HG02763 (cell line): ENCODE measurements around the gene HIF1A.
"Not testable (repeated sequence)": the region's sequence is repeated elsewhere in the genome, so short reads cannot be mapped to it uniquely, and the experiment has no call there.

Source experiments
- ATAC-seq: cut with Tn5 transposase; IDR thresholded peaks from one replicate; pipeline ENCODE4 v1.9.1; 2021; ENCODE audit warnings: mild to moderate bottlenecking, moderate library complexity; ENCODE audit not compliant: unreplicated experiment

HIF1A gene

DNA sequence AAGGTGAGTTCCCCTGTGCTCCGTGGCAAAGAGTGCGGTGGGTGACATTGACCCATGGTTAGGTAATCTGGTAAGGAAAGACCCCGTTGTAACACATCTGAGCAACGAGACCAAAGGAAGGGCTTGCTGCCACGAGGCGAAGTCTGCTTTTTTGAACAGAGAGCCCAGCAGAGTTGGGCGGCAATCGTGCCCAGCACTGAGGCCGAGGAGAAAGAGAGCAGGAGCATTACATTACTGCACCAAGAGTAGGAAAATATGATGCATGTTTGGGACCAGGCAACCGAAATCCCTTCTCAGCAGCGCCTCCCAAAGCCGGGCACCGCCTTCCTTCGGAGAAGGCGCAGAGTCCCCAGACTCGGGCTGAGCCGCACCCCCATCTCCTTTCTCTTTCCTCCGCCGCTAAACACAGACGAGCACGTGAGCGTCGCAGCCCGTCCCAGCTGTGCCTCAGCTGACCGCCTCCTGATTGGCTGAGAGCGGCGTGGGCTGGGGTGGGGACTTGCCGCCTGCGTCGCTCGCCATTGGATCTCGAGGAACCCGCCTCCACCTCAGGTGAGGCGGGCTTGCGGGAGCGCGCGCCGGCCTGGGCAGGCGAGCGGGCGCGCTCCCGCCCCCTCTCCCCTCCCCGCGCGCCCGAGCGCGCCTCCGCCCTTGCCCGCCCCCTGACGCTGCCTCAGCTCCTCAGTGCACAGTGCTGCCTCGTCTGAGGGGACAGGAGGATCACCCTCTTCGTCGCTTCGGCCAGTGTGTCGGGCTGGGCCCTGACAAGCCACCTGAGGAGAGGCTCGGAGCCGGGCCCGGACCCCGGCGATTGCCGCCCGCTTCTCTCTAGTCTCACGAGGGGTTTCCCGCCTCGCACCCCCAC, at the start of gene HIF1A:
Gene HIF1A (plus strand): TSS at position 684 of the 865 bp plus-strand sequence. CDS start 292 bp downstream, outside the sequence.
- peak; percentile 94 for ATAC-seq

DNA sequence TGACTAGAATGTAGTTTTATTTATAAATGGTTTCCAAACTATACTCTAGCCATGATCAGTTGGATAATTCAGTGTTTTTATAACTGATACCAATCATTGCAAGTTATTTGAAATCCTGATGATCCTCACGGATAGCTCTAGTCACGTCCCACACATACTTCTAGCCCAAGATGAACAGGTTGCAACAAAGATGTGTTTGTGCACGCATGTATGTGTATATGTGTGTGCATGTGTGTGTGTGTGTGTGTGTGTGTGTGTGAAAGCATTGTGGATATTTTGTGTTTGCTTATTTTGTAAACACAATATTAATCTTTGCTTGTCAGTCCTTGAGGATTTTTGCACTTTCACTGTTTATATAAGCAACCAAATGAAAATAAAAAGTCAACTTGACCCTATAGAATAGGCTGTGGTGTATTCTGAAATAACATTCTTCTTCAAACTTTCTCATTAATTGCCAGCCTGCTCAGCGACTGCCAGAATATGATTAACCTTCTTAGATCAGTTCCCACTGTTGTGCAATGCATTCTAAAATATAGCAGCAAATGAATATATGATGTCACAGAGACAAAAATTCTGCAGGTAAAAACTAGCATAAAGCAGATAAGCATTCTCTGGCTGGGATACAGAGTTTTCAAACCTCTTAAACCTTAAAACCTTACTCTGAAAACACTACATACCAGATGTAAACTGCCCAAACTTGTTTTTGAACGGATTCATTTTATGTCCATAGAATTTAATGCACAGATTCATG, 48.8 kb upstream of the HIF1A start:
- ATAC-seq = no peak

DNA sequence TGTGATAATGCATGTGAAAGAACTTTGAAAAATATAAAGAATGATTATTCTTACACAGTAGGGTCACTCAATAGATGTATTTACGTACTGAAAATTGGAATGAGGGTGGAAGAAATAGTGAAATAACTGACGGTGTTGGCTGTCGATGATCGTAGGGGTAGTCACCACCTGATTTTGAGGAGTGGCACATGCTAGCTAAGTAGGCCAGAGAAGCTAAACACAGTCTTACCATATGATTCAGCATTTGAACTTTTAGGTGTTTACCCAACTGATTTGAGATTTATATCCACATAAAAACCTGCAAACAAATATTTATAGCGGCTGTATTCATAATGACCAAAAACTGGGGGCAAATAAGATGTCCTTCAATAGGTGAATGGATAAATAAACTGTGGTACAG, 47.6 kb upstream of the HIF1A start:
- no peak for ATAC-seq

DNA sequence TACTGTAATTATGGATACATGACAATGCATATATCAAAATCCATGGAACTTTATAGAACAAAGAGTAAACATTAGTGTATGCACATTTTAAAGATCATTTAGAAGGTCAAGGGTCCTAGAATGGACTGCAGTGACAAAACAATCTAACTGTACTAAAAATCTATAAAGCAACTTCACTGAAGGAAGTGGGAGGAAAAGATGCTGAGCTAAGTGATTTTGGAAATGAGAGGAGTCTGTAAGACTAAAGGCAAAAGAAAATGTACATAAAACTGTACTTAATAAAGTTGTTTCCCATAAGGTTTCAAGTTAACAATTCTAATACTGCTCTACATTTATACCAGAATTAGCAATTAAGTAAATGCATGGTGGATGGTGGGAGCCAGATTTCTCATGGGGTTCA, 46.9 kb upstream of the HIF1A start:
- ATAC-seq = no peak

DNA sequence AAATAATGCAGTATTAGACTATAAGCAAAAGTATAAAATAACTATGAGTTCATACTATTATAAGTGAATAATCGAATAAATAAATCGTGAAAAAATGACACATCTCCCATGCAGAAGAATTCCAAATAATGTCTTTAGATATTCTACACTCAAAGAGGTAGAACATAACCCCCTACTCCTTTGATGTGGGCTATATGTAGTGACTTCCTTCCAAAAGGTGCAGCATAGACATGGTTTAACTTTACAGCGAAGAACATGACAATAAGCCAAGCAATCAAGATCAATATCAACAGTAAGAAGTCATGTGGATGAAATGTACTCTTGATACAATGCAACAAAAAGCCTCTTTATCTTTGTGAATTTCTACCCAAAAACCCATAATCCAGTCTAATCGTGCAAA, 46.0 kb upstream of the HIF1A start:
- no peak for ATAC-seq

DNA sequence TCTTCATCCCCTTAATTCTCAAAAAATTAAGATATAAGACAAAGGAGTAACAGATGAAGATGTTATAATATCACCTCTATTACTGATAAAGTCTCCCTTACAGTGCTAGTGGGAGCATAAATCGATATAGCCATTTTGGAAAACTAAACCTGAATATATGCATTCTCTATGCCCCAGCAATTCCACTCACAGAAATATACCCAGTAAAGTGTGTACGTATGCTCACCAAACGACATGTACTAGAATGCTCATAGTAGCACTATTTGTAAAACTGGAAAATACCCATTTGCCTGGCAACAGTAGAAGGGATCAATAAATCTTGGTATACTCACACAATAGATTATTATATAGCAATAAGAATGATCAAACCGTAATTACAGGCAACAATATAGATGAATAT, 44.0 kb upstream of the HIF1A start:
- no peak for ATAC-seq

DNA sequence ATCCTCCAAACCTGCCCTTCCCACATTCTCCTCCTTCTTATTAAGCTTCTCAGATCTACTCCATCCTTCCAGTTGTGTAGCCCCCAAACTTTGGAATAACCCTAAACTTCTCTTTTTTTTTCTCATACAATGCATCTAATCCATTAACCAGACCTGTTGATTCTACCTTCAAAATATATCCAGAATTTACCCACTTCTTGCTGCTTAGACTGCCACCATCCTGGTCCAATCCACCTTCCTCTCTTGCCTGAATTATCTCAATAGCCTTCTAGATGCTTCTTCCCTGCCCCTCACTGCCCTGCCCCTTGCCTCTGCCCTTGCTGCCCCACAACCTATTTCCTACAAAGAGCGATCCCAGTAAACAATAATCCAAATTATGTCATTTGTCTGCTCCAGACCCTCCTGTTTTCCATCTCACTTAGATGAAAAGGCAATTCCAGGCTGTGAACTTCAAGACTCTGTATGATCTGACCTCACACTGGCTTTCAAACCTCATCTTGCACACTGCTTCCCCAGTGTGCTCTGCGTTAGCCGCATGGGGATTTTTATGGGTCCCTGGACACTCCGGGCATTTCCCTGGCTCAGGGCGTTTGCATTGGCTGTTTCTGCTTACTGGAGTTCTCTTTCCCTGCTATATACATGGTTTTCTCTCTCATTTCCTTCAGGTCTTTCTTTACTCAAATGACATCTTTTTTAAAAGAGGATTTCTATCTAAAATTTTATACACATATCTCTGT, 42.6 kb upstream of the HIF1A start:
- ATAC-seq = no peak

DNA sequence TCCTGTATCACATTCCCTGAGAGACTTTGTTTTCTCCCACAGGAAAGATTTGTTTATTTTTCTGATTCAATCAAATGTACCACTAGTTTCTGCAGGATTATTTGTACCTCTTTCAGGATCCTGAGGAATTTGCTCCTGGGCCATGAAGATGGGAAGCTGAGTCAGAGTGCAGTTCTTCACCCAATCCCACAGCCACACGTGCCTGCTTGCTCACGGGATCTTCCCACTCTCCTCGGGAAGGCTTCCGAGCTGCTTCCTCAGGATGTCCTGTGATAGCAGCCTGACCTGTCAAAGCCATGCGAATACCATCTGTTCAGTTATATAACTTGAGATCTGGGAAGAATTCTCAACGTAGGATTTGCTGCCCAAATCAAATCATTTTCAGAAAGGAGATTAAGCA, 41.8 kb upstream of the HIF1A start:
- no peak for ATAC-seq

DNA sequence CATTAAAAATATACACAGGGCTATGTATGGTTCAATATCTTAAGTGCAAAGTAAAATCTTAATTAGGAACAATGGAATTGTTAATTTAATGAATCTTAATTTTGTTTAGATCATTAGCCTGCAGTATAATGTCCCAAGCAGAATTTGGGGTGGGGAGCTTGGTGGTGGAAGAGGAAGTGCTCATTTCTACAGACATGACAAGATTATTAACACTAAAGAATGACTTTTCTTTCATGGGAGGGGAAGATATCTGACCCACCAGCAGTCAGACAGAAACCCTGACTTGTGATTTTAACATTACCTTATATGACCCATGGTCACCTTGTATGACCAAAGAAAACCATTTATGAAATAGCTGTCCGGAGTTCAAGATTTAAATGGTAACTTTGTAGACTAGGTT, 41.3 kb upstream of the HIF1A start:
- no peak for ATAC-seq

DNA sequence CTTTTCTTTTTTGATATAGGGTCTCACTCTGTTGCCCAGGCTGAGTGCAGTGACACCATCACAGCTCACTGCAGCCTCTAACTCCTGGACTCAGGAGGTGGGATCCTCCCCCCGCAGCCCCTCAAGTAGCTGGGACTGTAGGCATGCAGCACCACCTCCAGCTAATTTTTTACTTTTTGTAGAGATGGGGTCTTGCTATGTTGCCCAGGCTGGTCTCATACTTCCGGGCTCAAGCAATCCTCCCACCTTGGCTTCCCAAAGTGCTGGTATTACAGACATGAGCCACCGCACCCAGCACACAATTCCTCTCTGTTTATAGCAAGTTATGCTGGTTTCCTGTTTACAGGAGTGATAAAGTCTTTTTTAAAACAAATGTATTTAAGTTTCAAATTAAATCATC, 39.5 kb upstream of the HIF1A start:
- ATAC-seq = no peak

DNA sequence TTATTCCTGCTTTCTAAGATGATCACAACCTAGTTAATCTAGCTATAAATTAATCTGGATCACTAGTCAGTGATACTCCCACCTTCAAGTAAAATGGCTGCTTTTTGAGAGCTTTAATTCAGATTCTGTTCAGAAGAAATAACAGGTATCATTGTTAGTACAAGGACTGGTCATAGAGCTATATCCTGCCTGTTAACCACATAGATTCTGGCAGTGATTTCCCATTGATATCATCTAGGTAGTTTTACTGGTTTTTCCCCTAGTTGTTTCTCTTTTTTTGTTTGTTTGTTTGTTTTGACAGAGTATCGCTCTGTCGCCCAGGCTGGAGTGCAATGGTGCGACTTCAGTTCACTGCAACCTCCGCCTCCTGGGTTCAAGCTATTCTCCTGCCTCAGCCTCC, 39.0 kb upstream of the HIF1A start:
- ATAC-seq = no peak

DNA sequence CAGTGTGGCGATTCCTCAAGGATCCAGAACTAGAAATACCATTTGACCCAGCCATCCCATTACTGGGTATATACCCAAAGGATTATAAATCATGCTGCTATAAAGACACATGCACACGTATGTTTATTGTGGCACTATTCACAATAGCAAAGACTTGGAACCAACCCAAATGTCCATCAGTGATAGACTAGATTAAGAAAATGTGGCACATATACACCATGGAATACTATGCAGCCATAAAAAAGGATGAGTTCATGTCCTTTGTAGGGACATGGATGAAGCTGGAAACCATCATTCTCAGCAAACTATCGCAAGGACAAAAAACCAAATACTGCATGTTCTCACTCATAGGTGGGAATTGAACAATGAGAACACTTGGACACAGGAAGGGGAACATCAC, 37.2 kb upstream of the HIF1A start:
- ATAC-seq = not testable (repeated sequence)

DNA sequence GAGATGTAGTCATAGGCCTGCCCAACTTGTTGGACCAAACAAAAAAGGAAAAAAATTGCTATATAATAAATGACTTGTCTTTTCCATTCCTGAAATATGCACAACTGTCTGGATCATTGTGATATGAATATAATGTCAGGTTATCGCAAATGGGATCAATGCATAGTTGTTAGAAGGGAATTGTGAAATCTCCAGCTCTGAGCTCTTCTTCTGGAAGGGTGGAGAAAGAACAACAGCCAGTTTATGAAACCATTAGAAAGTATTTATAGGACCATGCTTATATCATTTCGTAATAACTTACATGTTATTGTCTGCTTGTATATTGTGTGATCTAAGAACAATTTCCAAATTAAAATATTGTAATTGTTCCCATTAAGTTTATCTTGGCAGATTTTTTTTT, 35.7 kb upstream of the HIF1A start:
- ATAC-seq = no peak

DNA sequence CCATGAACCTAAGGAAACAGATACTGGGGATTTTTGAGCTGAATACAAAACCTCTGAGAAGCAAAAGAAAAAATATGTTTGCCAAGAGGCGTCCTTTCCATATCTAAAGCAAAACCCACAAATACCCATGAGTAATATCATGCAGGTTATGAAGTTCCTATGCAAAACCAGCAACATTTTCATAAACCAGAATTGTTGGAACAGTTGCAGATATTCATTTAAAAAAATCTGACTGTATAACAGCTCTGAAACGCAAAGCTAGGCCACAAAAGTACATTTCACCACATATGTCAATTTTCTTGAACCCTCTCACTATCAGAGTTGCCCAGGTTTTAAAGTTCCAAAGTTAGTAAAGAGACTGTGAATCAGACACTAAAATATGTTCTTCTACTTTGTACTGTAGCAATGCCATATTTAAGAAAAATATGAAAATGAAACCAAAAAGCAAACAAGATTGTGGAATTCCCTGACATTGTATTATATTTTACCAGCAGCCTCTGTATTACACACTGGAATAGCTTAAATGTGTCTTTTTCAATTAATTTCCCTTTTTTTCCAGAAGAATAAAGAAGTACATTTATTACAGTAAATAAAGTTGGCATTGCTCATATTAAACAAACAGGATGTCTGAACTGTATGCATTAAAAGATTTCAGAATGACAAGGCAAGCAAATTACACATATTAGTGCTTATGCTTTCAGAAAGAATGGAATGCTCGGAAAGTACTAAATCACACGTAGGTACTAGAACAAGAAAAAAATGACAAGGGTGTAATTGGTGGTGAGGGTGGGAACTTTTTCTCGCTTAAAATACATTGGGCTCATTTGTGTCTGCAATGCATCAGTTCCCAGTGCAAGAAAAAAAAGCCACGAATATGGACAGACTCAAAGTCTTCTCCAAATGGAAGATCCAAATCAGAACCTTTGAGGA, 33.6 kb upstream of the HIF1A start:
- peak; percentile 38 for ATAC-seq

DNA sequence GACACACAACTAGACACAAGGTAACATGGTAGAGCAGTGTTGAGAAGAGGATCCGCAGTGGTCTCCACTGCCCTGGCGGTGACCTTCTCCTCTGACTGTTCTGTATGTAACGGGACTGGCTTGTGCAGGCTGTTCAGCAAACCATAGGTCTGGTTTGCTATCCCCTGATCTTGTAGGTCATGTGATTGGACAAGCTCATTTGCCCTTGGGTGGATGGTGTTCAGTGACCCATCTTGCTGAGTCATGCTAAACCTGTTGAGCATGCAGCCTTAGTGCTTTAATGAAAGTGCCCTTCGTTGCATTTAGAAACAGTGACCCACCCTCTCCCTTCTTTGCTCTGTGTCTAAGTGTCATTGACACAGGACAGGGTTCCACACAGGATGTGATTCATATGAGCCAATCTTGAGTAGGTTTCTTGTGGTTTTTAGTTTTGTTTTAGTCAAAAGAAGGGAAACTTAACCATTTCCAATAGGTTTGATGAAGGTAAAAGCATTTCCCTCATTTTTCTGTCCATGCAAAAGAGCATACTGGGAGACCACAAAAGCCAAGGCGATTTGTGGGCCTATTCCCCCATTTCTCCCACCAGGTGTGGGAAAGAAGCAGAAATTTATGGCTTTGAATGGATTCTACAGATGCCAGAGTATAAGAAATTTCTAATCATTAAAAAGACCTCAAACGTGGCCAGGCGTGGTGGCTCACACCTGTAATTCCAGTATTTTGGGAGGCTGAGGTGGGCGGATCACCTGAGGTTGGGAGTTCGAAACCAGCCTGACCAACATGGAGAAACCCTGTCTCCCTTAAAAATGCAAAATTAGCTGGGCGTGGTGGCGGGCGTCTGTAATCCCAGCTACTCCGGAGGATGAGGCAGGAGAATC, 32.6 kb upstream of the HIF1A start:
- peak; percentile 82 for ATAC-seq

DNA sequence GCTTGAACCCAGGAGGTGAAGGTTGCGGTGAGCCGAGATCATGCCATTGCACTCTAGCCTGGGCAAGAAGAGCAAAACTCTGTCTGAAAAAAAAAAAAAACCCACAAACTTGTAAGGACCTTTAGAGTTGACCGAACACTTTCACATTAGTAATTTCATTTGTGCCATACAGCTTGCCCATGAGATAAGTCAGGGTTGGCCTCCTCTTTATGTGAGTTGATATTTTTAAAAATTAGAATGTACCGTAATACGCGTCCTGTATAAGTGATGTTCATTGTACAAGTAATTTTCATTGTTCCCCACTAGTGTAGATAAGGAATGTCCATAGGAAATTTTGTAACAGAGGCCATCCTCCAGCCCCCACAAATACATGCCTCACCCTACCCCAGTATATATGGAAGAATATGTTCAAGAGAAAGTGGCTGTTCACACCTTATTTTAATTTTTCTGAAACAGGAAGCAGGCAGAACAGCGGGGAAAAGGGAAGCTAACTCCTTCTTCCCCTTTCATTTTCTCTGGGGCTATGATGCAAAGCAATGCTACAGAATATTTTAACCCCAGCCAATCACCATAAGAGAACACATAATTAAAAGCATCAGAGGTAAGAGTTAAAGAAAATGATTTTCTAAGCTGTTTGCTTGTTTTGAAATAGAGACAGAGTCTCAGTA, 31.9 kb upstream of the HIF1A start:
- ATAC-seq = no peak

DNA sequence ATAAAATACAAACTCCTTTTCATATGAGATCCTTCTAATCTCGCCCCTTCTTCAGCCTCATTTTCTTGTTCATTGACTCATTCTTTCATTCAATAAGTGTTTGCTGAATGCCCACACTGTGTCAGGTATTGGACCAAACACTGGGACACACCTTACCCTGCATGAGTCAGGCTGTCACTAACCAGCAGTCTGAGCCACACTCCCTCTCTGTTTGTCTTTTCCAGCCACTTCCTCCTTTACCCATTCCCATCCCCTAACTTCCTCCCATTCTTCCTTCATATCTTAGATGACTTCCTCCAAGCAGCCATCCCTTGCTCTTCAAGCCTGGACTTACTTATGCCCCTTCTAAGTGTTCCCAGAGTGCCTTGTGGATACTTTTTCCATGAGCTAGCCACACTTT, 27.0 kb upstream of the HIF1A start:
- ATAC-seq = no peak

DNA sequence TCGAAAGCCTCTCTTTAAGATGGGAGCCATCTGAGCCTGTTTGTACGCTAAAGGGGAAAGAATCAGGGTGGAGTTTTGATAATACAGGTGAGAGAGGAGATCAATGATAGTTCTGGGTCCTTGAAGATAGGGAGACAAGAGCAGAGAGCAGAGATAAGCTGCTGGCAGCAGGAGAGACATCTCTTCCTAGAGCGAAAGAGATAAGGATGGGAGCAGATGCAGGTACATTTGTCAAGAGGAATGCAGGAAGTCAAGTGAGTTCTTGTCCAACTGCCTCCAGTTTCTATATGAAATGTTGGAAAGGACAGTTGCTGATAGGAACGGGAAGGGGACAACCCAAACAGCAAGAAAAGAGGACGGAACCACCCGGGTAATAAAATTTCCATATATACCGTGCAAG, 24.7 kb upstream of the HIF1A start:
- ATAC-seq = no peak

DNA sequence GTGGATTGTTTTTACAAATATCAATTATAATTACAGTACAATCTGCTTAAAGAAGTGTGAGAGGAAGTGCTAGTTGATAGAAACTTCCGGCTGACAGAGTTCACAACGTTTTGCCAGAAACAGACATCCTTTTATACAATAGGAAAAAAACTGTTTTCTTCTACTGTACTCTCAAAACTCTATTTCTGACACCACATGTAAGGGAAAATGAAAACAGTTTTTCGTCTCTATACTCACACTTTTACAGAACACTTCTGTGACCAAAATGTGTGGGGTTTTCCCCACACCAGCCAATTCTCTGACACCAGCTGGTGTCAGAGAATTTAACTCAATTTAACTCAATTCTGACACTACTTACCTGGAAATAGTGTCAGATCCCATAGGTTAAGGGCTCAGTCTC, 24.2 kb upstream of the HIF1A start:
- peak; percentile 83 for ATAC-seq
